NCI-H526 treated with DMSO at 0.1 percent for 48 hours (cell line): ENCODE measurements around the gene SORCS3.

Experiments
- DNase-seq: peaks from one replicate; lab custom pipeline; 2025; lab: John Stamatoyannopoulos, UW

SORCS3 gene

GRCh38 chr10:104922810-104923209, 281.7 kb downstream of the SORCS3 start:
- no peak for DNase-seq

GRCh38 chr10:104923501-104923900, 282.4 kb downstream of the SORCS3 start:
- no peak for DNase-seq

- DNase-seq, result no peak
Observed at GRCh38 chr10:104924101-104924795, 283.2 kb downstream of the SORCS3 start.

- DNase-seq, result no peak
Observed at GRCh38 chr10:104925232-104925851, 284.3 kb downstream of the SORCS3 start.

GRCh38 chr10:104928734-104929133, 287.6 kb downstream of the SORCS3 start:
- DNase-seq, result no peak

- DNase-seq, result no peak
Observed at GRCh38 chr10:104931612-104932134, 290.6 kb downstream of the SORCS3 start.

GRCh38 chr10:104935656-104936055, 294.6 kb downstream of the SORCS3 start:
- DNase-seq, result no peak

- DNase-seq, result no peak
Observed at GRCh38 chr10:104937567-104937966, 296.5 kb downstream of the SORCS3 start.

- no peak for DNase-seq
Observed at GRCh38 chr10:104938031-104938430, 296.9 kb downstream of the SORCS3 start.

GRCh38 chr10:104941662-104942061, 300.6 kb downstream of the SORCS3 start:
- no peak for DNase-seq

- DNase-seq, result no peak
Observed at GRCh38 chr10:104947314-104947713, 306.2 kb downstream of the SORCS3 start.

GRCh38 chr10:104957178-104957841, 316.2 kb downstream of the SORCS3 start:
- DNase-seq, result no peak

- DNase-seq, result no peak
Observed at GRCh38 chr10:104966563-104967297, 325.6 kb downstream of the SORCS3 start.

GRCh38 chr10:104980368-104980767, 339.3 kb downstream of the SORCS3 start:
- DNase-seq, result no peak

- DNase-seq, result no peak
Observed at GRCh38 chr10:104981995-104982394, 340.9 kb downstream of the SORCS3 start.

GRCh38 chr10:104988686-104989085, 347.6 kb downstream of the SORCS3 start:
- no peak for DNase-seq

- no peak for DNase-seq
Observed at GRCh38 chr10:104989880-104990279, 348.8 kb downstream of the SORCS3 start.

- no peak for DNase-seq
Observed at GRCh38 chr10:104993085-104993484, 352.0 kb downstream of the SORCS3 start.

- no peak for DNase-seq
Observed at GRCh38 chr10:105001269-105001668, 360.2 kb downstream of the SORCS3 start.

GRCh38 chr10:105010411-105011121, 369.5 kb downstream of the SORCS3 start:
- no peak for DNase-seq

- no peak for DNase-seq
Observed at GRCh38 chr10:105017116-105017515, 376.0 kb downstream of the SORCS3 start.

GRCh38 chr10:105017691-105018090, 376.6 kb downstream of the SORCS3 start:
- DNase-seq, result no peak
